Stimulated activated CD8-positive, alpha-beta memory T cell treated with anti-CD3 and anti-CD28 coated beads, Interleukin-2, amount 100 ng/mL, for 1 hour (primary cell): ENCODE results near the gene ADAMTS12.
"Not testable (repeated sequence)": the region's sequence is repeated elsewhere in the genome, so short reads cannot be mapped to it uniquely, and the experiment has no call there.

Experiments
- DNase-seq, 2 donors: peaks; one replicate each; pipeline ENCODE4 v3.0.0-alpha.2; 2020; ENCODE audit warnings: low read depth in 2 of 2

ADAMTS12 gene

DNA sequence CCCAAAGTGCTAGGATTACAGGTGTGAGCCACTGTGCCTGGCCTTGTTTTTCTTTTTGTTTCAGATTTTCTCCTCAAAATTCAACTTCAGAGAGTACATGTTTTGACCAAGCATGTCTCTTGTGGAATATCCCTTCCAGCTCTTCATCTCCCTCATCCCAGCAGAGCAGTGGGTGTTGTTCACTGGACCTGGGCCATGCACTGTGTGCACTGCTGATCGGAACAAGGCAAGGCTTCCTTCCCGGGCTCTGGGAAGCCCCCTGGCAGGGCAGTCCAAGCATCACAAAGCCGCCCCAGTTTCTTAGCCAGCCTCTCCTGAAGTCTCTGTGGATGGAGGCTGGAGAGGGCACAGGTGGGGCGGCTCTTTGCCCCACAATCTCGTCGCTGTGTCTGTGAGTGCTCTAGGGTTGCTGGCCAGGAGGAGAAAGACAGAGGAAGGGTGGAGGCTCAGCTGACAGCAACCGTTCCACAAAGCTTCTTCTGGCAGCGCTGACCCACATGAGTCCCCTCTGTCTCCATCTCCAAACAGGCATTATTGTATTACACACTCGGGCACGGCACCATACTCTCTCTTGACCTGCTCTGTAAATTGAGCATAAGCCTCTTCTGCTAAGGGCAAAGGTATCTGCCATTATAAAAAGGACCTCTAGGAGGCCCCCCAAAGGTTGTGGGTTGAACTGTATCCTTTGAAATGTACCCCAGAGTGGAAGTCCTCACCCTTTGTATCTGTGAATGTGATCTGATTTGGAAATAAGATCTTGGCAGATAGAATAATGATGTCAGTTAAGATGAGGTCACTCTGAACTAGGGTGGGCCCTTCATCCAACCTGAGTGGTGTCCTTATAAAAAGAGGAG, 361.4 kb downstream of the ADAMTS12 start:
- DNase-seq = no peak

GRCh38 chr5:33527696-33528095, 364.1 kb downstream of the ADAMTS12 start:
- DNase-seq = no peak

DNA sequence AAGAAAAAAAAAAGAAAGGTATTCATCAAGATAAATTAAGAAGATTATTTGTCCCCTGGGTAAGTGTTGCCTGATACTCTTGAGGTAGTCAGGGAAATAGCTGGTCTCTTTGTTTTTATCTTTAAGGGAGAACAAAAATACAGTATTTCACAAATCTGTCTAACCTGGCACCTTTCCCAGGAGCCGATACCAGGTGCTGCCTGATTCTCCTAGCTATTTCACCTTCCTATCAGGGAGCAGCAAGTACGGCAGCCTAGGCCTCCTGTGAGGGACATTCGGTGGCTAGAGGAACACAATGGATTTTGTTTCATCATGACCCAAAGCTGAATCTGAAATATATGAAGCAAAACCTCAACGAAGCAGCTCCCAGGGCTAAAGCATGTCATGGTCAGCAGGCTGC, 365.0 kb downstream of the ADAMTS12 start:
- no peak for DNase-seq

DNA sequence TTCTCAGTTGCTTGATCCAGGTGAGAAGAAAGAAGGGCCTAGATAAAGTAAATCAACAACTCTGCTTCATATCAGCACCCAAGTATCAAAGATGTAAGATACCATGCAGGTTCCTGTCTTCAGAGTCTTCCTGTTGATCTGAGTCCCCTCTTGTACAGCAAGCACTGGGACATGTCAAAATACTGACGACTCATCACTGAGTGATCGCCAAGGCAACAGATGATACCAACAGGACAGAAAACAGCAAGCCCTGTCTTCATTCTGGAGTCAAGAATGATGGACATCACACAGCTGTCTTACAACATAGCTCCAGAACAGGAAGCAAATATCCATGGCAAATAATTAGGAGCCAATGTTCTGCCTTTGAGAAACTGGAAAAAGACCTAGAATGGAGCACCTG, 367.3 kb downstream of the ADAMTS12 start:
- DNase-seq = no peak

DNA sequence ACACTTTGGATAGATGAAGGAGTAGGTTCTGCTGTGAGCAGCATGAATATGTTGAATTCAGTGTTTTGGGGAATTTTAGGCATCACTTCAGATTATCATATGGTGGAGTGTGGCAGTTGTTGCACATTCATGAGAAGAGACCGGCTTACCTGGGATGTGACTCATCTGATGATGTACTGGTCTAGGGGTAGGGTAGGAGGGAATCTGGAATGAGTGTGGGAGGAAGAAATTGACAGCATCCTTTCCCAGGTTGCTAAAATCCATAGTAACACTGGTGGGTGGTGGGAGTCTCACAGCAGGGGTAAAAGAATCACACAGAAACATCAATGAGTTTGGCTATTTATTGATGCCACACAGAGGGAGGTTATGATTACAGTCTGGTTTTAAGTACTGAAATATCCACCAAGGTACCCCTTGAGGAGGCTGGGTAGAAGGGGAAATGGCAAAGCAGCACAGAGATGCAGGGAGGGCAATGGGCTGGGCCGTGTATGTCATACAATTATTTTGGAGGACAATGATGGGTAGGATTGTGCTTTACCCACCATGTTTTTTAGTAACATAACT, 368.5 kb downstream of the ADAMTS12 start:
- no peak for DNase-seq

GRCh38 chr5:33516421-33516820, 375.4 kb downstream of the ADAMTS12 start:
- no peak for DNase-seq

DNA sequence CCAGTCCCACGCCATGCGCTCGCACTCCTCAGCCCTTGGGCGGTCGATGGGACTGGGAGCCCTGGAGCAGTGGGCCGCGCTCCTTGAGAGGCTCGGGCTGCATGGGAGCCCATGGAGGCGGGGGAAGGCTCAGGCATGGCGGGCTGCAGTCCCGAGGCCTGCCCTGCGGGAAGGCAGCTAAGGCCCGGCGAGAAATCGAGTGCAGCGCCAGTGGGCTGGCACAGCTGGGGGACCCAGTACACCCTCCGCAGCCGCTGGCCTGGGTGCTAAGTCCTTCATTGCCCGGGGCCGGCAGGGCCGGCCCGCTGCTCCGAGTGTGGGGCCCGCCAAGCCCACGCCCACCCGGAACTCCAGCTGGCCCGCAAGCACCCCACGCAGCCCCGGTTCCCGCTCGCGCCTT, 376.4 kb downstream of the ADAMTS12 start:
- DNase-seq = not testable (repeated sequence)

GRCh38 chr5:33513462-33514185, 378.2 kb downstream of the ADAMTS12 start:
- DNase-seq = no peak

- DNase-seq = no peak
Observed at GRCh38 chr5:33509036-33509435, 382.8 kb downstream of the ADAMTS12 start.

DNA sequence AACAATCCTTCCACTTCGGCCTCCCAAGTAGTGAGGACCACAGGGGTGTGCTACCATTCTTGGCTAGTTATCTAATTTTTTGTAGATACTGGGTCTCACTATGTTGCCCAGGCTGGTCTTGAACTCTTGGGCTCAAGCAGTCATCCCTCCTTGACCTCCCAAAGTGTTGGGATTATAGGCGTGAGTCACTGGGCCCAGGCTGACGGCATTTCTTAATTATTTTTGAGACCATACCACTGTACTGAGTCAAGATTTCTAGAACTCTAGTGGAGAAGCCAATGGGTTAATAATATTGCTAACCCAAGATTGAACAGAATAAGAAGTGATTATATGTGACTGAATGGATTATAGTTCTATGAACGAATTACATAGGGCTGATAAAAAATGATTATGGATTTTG, 384.4 kb downstream of the ADAMTS12 start:
- no peak for DNase-seq

GRCh38 chr5:33504570-33504969, 387.2 kb downstream of the ADAMTS12 start:
- DNase-seq = no peak

DNA sequence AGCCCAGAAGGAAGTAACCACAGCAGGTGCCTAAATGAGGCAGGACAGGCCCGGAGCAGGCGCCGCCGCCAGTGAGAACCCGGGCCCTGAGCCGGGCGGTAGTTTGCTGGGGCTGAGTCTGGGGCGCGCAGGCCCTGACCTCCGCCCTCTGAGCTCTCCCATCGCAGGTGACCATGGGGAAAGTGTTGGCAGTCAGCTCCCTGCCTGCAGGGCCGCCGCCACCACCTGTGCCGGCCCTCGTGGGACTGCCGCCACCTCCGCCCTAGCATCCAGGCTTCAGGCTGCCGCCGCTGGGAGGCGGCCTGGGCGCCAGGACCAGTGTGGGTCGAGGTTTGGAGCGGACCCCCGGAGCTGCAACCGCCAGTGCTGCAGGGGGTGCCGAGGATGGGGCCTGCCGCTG, 389.9 kb downstream of the ADAMTS12 start:
- no peak for DNase-seq

GRCh38 chr5:33501260-33501659, 390.5 kb downstream of the ADAMTS12 start:
- DNase-seq = no peak

- DNase-seq = no peak
Observed at GRCh38 chr5:33494466-33494865, 397.3 kb downstream of the ADAMTS12 start.

DNA sequence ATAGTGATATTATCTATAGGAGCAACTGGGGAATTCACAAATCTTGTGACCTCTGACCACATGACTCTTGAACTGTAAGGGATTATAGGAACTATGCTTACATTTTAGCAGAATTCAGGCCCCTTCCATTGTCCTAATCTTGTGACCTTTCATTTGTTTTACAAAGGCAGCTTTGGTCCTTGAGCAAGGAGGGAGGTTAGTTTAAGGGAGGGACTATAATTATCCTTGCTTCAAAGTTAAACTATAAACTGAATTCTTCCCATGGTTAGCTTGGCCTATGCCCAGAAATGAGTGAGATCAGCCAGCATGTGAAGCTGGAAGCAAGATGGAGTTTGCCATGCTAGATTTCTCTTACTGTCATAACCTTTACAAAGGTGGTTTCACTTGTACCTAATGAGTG, 399.8 kb downstream of the ADAMTS12 start:
- DNase-seq = no peak

GRCh38 chr5:33490071-33490665, 401.6 kb downstream of the ADAMTS12 start:
- no peak for DNase-seq

DNA sequence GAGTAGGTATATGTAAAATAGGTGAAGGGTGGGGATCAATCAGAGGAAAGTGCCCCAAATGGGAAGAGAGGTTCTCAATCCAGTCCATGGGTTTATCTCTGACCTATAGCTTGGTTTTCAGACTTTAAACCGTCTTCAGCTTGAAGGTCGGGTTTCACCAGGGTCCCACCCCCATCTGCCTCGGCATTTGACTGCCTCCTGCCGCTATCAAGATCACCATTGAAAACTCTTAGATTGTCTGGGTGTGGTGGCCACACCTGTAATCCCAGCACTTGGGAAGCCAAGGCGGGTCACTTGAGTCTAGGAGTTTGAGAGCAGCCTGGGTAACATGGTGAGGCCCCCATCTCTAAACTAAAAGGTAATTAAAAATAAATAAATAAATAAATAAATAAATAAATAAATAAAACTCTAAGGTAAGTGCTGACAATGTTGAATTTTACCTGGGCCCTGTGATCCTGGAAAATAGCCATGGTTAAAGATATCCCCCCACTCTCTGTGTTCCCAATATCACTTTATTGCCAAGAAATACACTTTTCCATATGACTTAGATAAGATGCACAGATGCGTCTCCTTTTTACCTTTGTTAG, 402.2 kb downstream of the ADAMTS12 start:
- no peak for DNase-seq

GRCh38 chr5:33488558-33489355, 403.0 kb downstream of the ADAMTS12 start:
- no peak for DNase-seq

DNA sequence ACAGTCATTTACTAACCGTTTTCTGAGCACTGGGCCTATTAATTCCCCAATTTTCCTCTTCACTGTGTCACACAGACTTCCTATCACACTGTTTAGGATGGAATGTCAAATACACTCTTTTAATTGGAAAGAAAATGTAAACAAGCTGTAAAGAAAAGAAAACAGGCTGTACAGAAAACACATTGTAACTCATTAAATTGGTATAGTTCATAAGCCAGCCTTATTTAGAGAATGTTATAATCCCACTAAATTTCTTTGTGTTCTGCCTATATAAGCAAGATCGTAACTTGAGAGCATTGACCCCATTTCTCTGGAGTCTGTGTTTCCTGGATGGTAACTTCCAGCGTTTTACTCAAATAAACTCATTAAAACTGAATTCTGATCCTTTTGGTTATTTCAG, 404.6 kb downstream of the ADAMTS12 start:
- no peak for DNase-seq

GRCh38 chr5:33482335-33482734, 409.5 kb downstream of the ADAMTS12 start:
- DNase-seq = no peak

DNA sequence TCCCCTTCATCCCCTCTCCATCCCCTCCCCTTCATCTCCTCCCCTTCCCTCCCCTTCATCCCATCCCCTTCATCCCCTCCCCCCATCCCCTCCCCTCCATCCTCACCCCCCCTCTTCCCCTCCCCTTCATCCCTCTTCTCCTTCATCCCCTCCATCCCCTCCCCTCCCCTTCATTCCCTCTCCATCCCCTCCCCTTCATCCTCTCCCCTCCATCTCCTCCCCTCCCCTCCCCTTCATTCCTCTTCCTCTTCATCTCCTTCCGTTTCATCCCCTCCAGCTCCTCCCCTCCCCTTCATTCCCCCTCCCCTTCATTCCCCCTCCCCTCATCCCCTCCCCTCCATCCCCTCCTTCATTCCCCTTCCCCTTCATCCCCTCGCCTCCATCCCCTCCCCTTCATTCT, 410.9 kb downstream of the ADAMTS12 start:
- no peak for DNase-seq
